Uterus (tissue), 2 donors: ENCODE results near the gene SETD1A.
A peak's percentile ranks its signal among the peaks of the same experiment; 100 is the strongest.

ENCODE experiments used
- POLR2A ChIP-seq, 2 donors: fragments of 450-650 bp; IDR thresholded peaks; one replicate each; pipeline ENCODE4 v1.6.1; 2016; ENCODE audit warnings: antibody characterized with exemption in 2 of 2, mild to moderate bottlenecking in 1 of 2, moderate library complexity in 1 of 2
- TF ChIP-seq, protein P1 (sequence below), 4 experiments: fragments of 200-600 bp in 2 of 4; fragments of 450-650 bp in 2 of 4; sonication (generic) in 2 of 4; IDR thresholded peaks; one replicate each; pipeline ENCODE4 v1.5.1; 2016 to 2019; ENCODE audit warnings: antibody characterized with exemption in 4 of 4, mild to moderate bottlenecking in 2 of 4, moderate library complexity in 1 of 4

DNA sequence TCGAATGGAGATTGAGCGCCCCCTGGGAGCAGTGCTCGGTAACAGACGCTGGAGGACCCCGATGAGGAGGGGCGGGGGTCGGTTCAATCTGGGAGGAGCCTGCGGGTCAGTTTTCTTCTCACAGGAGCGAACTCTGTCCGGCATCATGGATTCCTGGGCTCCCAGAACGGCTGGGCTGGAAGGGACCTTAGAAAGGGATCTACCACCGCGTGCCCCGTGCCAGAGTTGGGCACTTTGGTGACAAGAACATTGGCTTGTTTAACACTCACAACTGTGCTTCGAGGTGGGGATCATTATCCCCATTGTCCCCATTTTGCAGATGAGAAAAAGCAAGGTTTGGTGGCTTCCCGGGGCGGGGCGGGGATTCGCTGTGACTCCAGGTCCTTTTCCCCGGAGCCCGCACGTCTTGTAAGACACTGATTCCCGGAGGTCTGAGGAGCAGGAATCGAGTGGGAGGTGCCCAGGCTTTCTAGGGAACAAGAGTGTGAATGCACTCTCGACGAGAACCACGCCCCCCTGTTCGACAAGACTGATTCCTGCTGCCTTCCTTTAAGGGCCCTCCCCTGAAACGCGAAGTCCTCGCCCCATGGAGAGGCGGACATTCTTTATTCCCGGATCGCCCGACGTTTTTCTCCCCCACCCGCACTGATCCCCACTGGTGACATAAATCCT is 35.7 kb upstream of the SETD1A start:
- TF ChIP-seq, protein P1, sequence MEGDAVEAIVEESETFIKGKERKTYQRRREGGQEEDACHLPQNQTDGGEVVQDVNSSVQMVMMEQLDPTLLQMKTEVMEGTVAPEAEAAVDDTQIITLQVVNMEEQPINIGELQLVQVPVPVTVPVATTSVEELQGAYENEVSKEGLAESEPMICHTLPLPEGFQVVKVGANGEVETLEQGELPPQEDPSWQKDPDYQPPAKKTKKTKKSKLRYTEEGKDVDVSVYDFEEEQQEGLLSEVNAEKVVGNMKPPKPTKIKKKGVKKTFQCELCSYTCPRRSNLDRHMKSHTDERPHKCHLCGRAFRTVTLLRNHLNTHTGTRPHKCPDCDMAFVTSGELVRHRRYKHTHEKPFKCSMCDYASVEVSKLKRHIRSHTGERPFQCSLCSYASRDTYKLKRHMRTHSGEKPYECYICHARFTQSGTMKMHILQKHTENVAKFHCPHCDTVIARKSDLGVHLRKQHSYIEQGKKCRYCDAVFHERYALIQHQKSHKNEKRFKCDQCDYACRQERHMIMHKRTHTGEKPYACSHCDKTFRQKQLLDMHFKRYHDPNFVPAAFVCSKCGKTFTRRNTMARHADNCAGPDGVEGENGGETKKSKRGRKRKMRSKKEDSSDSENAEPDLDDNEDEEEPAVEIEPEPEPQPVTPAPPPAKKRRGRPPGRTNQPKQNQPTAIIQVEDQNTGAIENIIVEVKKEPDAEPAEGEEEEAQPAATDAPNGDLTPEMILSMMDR (IDR thresholded peaks at IDR 0.05), result peak; percentile 82 to 95 (median 92)
- TF ChIP-seq POLR2A (IDR thresholded peaks at IDR 0.05), result peak in 1 of 2 donors; percentile 18
